ENCODE results near the gene TRDMT1. TPM values are rescaled to one million over a fixed set of nuclear protein-coding genes. Genes with fewer than 3 reads are reported as not detected.
A peak's percentile ranks its signal among the peaks of the same experiment; 100 is the strongest.

The TRDMT1 gene
- total RNA-seq, 1 experiment from 2014 or later, result 20.2 TPM

- Histone ChIP-seq H2AFZ (ENCODE audit: low read length) (peak overlapping the region; percentile 71), H2BK15ac (ENCODE audit: low read depth, low read length) (no peak overlapping the region), H2AK5ac (ENCODE audit: insufficient read length, low read length) (no peak overlapping the region), H3K4me1 (ENCODE audit: insufficient read depth, low read length) (no peaks in the 10 kb centered on the region; the same call in 1 of the 2 replicates), H3K27me3 (ENCODE audit: insufficient read depth, low read length) (no peaks in the 10 kb centered on the region), H3K27ac (ENCODE audit: insufficient read length, low read depth, low read length) (peak overlapping the region; percentile 44), H4K5ac (ENCODE audit: insufficient read length, low read depth, low read length) (peak overlapping the region; percentile 87), H3K14ac (ENCODE audit: insufficient read depth, low read length) (no peak overlapping the region; the same call in 1 of the 2 replicates), H3K9me3 (ENCODE audit: control insufficient read depth, low read depth, low read length) (no peaks in the 10 kb centered on the region), H3K18ac (ENCODE audit: insufficient read length, low read depth, low read length) (peak overlapping the region; percentile 56), H2BK5ac (ENCODE audit: insufficient read length, low read length) (no peak overlapping the region), H2BK12ac (ENCODE audit: insufficient read length, low read depth, low read length) (no peak overlapping the region), H3K79me2 (ENCODE audit: insufficient read depth, low read length) (no peaks in the 10 kb centered on the region), H3K4me2 (ENCODE audit: insufficient read depth, insufficient read length, low read length) (peak overlapping the region; percentile 85), H3K56ac (ENCODE audit: insufficient read length, low read depth, low read length) (no peak overlapping the region), H2BK120ac (ENCODE audit: low read depth, low read length, poor library complexity, severe bottlenecking) (peak overlapping the region; percentile 92), H3K23ac (ENCODE audit: insufficient read length, low read depth, low read length) (no peak overlapping the region), H3T11ph (ENCODE audit: low read length) (no peak overlapping the region), H4K91ac (ENCODE audit: insufficient read length, low read depth, low read length) (no peak overlapping the region), H3K4ac (ENCODE audit: low read depth, low read length) (no peak overlapping the region), H3K9ac (ENCODE audit: extremely low read depth, insufficient read length, low read length) (peak overlapping the region; percentile 48), H4K20me1 (ENCODE audit: control insufficient read depth, insufficient read depth, insufficient read length) (no peaks in the 10 kb centered on the region), H2BK20ac (ENCODE audit: low read depth, low read length, poor library complexity, severe bottlenecking) (no peak overlapping the region), H4K8ac (replicated peaks; ENCODE audit: insufficient read length, low read depth, low read length) (no peak overlapping the region), H3K23me2 (ENCODE audit: insufficient read length, low read depth, low read length, poor library complexity, severe bottlenecking) (peaks cover 10% of the 10 kb centered on the region), H3K79me1 (ENCODE audit: insufficient read depth, low read depth, low read length, poor library complexity, severe bottlenecking) (no peaks in the 10 kb centered on the region)
- TF ChIP-seq CTCF (conservative IDR thresholded peaks at IDR 0.05), result no peak
- H3K4me3 Mint-ChIP-seq, result peak overlapping the region; percentile 86 to 89
- no peaks in the 10 kb centered on the region for H3K9me3 Mint-ChIP-seq
- peak overlapping the region; percentile 88 to 98 (median 96) for H3K27ac Mint-ChIP-seq
- H3K4me1 Mint-ChIP-seq, result peaks cover 54 to 56% of the 10 kb centered on the region in 2 experiments
- WGBS (ENCODE audit: extremely low coverage, insufficient read length, low lambda C conversion rate), result no CpG with 5 or more reads among the region's 3 CpGs
- no peaks in the 10 kb centered on the region for H3K27me3 Mint-ChIP-seq (ENCODE audit: low read depth)
- no peak for DNase-seq
- no peaks in the 10 kb centered on the region for H3K36me3 Mint-ChIP-seq (ENCODE audit: insufficient read depth in 1 of 3, low read depth in 3 of 3)
Measured at GRCh38 chr10:17201794-17202116, 283 bp upstream of the TRDMT1 start.

All from H9 (cell line).